Hematopoietic multipotent progenitor cell treated with erythropoietin and hydrocortisone succinate and interleukin-3 and kit ligand, for 17 days (in vitro differentiated cells): Measurements from ENCODE around the gene VRK2.
"Not testable (repeated sequence)": the region's sequence is repeated elsewhere in the genome, so short reads cannot be mapped to it uniquely, and the experiment has no call there.

Source experiments
- DNase-seq: peaks from one replicate; pipeline ENCODE4 v3.0.0-alpha.2; 2015; ENCODE audit warnings: low spot score

The VRK2 gene

DNA sequence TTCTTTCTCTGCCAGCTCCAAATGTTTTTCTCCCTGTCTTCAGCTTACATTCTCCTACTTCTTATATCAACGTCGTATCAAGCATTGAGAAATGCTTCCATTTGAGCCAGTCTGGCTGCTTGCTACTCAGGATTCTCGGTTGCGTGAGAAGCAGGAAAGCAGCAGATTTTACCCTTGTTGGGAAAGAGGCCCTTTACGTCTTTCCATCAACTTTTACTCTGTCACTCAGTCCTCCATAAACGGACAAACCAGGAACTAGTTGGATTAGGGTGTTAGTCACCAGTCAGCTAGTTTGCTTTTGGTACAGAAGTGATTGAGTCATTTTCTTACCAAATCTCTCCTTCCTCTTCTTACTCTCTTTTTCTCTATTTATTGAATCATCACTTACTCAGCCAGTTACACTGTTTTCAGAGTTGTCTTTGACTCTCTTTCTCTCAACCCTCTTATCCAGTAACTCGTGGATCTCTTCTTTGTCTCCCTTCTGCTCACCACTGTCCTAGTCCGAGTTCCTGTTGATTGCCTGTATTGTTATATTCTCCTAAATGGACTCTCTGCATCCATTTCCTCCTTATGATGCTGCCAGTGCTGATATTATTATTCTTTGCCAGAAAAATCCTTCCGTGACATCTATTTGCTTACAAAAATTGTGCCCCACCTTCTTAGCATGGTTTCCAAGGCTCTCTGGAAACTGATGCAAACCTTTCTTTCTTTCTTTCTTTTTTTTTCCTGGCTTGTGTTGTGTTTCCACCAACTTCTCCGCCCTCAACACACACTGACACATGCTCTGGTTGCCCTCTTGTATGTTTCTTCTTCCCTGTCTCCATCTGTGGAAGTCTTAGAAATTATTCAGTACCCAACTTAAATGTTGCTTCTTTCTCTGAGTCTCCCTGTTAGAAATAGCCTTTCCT, 61.5 kb downstream of the VRK2 start:
- no peak for DNase-seq

DNA sequence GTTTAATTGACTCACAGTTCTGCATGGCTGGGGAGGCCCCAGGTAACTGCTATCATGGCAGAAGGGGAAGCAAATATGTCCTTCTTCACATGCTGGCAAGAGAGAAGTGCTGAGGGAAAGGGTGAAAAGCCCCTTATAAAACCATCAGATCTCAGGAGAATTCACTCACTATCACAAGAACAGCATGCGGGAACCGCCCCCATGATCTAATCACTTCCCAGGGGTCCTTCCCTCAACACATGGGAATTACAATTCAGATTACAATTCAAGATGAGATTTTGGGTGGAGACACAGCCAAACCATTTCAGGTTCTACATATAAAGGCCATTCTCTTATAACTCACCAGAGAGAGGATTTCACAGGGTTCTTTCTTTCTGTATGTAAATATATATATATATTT, 62.9 kb downstream of the VRK2 start:
- no peak for DNase-seq

DNA sequence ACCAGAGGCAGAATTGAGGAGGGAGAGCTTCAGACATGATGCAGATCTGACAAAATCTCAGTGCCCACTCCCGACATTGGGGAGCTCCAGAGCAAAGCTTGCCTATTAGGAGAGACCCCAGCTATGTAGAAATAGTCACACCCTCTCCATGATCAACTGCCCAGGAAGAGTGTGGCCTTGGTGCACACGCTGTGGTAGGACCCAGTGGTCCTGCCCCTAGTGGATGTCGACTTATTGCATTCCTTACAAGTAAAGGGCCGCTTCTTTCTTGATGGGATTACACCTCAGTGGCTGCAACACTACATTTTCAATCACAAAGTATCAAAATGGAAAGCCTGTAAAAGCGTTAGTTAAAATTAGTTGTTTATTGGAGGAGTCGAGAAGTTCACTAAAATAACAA, 64.2 kb downstream of the VRK2 start:
- no peak for DNase-seq

DNA sequence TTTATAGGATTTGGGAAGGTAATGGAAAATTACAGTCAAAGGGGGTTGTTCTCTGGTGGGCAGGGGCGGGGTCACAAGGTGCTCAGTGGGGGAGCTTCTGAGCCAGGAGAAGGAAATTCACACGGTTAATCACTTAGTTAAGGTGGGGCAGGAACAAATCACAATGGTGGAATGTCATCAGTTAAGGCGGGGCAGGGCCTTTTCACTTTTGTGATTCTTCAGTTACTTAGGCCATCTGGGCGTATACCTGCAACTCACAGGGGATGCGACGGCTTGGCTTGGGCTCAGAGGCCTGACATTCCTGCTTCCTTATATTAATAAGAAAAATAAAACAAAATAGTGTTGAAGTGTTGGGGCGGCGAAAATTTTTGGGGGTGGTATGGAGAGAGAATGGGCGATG, 67.0 kb downstream of the VRK2 start:
- DNase-seq: not testable (repeated sequence)

DNA sequence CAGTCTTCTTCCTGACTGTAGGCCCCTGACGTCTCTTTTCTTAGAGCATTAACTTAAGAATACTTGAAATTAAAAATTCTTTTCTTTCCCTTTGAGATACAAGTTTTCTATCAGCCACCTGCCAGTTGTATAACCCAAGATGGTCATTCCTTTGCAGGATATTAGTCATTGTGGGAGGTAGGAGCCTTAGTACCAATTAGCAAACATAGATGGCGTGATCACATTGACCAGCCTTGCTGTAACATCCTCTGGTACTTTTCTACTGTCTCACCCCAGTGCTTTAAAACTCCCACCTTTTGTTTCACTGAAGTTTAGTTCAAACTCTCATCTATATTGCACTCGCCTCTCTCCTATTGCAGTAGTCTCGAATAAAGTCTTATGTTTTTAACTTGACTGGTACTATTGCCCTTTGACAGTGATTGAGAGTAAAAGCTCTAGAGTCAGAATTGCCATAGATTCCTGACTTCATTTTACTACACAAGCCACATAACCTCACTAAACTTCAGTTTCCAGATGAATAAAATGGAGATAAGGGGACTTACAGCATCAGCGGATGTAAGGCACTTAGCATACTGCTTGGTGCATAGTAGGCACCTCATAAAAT, 74.1 kb downstream of the VRK2 start:
- no peak for DNase-seq

DNA sequence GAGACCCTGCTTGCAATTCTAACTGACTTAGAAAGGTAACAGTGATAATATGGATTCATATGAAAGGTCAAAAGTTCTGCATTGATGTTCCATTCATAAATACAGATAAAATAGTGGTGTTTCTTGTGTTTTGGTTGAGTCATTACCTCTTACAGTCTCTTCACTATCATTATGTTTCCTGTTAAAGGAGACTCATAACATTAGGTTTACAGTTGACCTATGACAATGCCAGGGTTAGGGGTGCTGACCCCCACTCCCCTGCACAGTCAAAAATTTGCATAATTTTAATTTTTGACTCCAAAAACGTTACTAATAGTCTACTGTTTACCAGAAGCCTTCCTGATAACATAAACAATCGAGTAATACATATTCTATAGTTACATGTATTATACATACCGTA, 75.4 kb downstream of the VRK2 start:
- no peak for DNase-seq

DNA sequence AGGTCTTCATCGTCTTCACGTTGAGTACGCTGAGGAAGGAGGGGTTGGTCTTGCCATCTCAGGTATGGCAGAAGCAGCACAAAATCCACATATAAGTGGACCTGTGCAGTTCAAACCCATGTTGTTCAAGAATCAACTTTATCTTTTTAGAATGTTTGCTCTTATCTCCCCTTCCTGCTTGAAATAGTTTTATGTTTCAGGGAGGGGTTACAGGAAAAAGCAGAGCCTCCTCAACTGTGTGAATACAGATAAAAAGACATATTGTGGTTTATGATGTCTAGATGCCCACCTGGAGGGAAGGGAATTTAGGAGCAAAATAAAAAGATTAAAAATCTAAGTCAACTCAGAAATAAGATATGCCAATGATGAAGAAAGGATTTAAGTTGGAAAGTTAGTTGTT, 75.9 kb downstream of the VRK2 start:
- DNase-seq: no peak

DNA sequence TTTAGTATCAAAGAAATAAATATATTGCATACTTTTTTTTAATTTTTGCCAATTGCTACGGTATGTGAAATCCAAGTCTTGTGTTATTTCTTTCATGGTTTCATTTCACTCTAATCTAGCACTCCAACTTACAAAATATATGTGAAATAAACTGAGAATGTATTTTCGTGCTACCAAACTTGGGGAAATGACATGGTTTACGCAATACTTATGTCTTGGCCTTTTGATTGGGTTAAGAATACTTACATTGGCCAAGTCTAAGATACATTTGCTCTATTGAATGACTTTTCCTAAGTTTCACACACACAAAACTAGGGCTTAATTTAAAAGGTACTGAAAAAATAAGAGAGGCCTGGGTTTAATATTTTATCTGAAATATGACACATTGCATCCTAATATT, 80.5 kb downstream of the VRK2 start:
- DNase-seq: no peak

DNA sequence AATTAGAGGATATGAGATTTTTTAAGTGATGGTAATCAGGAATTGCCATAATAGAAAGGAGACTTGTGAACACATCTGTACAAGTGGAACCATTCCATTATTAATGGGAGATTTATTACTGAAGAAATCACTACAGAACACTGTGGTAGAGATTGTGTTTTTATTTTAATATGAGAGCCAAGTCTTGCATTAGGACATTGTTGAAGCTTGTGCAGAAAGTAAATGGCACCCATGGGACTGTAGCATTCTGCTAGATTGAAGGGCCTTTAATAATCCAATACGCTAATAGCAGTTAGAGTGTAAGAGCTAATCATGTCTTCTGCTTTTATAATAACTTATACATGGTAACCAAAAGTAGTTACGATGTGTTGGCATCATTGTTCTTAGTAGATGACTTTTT, 83.6 kb downstream of the VRK2 start:
- DNase-seq: no peak

DNA sequence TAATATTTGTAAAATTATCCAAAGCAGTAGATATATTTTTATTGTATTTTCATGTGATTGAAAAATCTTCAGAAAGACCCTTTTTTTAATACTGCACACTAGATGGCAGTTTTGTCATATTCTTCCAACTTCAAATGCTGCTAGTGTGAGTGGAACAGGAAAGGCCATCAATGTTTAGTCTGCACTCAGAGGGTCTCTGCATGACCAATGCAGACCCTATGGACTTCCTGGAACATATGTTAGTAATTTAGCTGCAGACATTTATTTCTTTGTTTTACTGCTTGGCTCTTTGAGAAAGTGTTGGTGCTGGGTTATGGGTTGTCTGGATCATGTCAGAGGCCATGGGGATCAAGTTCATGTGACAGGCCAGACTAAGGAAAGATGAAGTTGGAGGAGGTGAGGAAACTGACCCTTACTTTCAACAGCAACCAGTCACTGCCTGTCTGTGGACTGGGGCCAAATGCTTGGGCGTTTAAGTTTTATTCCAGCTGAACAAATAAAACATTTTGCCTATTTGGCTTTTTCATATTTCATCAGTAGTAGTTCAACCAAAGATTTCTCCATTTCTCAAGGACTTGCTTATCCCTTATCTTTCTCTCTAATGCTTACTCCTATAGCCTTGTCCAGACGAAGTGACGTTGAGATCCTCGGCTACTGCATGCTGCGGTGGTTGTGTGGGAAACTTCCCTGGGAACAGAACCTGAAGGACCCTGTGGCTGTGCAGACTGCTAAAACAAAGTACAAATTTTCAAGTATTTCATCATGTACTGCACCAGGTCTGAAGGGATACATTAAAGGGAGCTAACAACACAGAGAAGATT, 84.8 kb downstream of the VRK2 start:
- no peak for DNase-seq

DNA sequence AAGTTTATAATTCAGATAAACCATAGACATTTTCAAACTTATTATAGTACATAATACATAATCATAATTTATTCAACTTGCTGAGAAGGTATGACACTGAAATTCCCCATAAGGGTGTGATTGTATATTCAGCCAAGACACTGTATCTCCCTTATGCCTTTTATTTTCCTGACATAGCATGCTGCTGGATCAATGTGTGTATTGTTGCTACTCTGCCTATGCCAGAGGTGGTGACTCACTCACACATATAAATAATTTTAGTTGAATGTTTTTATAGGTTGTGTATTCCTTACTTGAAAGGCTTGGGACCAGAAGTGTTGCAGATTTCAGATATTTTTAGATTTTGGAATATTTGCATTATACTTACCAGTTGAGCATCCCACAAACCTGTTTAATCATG, 86.8 kb downstream of the VRK2 start:
- DNase-seq: no peak

DNA sequence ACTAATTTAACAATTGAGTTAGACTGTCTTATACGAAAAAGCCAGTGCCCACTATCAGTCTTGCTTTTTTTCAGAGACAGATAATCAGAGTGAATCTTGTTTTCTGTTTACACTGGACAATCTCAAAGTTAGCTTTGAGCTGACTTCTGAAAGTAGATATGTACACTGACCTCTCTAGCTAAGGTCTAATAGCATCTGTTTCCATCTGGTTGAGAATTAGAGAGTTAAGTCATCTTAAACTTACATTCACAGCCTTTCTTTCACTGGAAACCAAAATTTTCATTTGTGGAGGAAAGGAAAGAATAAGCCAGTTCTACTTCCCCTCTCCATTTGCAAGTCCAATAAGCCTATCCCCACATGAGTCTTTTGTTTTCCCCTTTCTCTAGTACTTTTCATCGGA, 89.3 kb downstream of the VRK2 start:
- no peak for DNase-seq

DNA sequence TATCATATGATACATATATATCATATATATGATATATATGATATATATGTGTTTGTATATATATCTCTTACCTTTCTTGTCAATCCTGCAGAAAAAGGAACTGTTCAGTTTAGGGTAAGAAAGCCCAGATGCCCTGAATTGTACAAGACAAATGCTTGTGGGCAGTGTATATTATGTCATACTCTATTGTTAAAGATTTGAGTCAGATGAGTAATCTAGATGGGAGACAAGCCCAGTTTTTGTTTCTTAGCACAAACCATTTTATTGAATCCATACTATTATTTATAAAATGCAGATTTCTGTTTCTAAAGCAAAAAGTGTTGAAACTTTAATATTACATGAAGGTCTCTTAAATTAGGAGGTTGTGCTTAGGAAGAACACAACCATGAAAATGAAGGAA, 90.6 kb downstream of the VRK2 start:
- no peak for DNase-seq

DNA sequence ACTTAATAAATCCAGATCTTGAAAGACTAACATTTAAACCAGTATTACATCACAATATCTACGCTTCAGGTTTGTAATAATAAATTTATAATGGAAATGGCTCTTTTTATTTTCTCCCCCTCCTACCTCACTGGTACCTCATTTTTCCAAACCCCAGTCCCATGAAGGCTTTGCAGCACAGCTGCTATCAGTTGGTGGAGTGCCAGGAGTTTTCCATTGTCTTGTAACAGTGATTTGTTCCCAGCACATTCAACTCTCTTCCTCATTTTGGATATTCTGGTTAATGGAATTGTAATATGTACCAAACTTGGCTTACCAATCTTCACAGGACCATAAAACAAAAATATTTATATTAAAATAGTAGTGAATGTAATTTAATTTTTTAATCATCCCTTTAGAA, 91.2 kb downstream of the VRK2 start:
- DNase-seq: no peak

DNA sequence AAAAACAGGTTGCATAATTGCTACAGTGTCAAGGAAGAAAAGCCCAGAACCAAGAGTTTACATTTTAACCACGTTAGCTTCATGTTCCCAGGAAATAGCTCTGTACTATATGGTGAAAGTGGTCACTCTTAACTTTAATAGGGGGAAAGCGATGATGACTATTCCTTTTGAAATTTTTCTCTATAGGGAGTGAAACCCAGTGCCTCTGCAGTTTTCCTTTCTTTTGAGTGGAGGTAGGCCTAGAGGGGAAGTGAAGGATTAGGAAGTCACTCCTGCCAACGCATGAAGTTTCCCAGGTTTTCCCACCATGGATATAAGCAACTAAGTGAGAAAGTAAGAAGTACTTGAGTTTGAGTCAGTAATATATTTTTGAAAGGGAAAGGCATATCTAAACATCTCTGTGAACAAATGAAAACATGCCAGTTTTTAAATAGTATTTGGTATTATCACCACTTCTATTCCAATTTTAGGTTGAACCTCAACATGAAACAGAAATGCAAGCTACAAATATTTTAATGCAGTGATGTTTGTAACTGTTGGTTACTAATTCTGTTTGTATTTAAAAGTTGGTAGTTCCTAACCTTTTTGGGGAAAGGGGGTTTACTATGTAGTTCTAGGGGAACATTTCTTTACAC, 91.9 kb downstream of the VRK2 start:
- no peak for DNase-seq

DNA sequence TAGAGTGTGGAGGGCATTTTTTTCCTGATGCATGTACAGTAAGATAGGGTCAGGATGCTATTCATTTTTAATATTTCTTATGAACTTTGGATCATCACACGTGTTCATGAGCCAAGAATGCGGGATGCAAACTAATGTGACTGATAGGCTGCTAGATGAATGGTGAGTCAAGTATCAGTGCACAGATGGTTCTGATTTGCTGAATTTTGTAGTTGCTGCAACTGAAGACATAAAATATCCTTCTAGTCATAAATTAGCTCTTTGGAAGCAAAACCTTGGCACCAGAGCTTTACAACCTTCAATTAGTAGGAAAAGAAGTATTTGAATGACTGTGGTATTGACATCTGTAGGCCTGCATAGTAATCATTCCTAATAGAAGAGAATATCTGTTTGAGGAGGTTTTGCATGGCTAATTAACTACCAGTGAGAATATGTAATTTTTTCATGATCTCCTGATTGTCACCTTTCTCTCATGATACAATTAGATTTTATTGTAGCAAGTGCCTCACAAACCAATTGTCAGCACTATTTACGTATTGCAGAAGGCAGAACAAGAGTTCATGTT, 94.0 kb downstream of the VRK2 start:
- DNase-seq: no peak

DNA sequence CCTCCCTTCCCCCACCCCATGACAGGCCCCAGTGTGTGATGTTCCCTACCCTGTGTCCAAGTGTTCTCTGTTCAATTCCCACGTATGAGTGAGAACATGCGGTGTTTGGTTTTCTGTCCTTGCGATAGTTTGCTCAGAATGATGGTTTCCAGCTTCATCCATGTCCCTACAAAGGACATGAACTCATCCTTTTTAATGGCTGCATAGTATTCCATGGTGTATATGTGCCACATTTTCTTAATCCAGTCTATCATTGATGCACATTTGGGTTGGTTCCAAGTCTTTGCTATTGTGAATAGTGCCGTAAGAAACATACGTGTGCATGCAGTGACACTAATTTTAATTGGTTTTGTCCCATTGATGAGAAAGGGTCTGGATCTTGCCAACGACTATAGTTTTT, 99.2 kb downstream of the VRK2 start:
- DNase-seq: not testable (repeated sequence)

DNA sequence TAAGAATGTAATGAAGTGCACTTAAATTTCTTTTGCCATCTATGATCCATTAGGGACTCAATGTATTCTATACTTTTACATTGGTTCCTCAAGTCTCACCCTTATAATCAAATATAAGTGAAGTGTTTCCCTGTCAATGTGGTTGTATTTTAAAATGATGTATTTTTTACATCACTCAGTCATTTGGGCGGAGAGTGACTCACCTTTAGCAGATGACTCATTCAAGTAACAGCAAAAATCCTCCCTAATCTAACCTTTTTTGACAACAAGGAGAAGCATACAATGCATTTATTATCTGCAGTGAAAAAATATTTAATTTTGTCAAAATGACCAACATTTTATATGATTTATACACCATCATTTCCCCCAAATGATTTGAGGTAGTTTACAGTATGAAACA, 100.1 kb downstream of the VRK2 start:
- DNase-seq: no peak

DNA sequence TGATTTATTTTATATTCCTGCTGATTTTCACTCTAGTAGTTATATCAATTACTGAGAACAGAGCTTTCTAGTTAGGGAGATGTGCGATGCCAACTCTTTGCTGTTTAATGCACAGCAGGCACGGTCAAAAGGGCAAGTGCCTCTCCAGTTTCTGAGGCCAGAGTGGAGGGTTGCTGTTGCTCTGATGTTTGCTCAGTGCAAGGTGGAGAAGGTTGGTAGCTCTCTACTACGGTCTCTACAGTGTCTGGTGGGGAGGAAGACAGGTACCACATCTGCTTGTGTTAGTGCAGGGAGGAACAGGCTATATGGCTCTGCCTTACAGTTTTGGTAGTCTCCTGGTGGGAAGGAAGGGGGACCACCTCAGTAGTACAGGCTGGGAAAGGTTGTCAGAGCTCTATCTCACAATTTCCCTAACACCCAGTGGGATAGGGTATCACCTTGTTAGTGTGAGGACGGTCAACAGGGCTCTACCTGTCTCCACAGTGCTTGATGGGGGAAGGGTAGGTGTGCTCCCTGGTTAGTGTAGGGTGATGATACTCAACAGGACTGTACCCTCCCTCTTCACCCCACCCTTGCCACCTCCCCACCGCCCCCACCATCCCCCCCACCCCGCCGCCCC, 108.7 kb downstream of the VRK2 start:
- no peak for DNase-seq

DNA sequence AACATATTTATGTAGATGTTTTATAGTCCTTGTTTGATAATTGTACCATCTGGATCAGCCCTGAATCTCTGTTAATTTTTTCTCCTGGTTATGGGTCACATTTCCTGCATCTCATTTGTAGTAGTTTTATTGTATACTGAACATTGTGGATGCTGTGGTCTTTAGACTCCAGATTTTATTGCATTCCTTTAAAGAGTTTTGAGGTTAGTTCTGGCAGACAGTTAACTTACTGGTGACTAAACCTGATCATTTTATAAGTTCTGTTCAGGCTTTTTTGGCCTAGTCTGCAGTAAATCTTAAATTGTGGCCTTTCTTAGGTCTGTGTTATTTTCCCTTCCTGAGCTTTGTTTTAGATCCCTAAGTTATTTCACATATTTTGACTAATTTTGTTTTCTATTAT, 110.2 kb downstream of the VRK2 start:
- DNase-seq: no peak

DNA sequence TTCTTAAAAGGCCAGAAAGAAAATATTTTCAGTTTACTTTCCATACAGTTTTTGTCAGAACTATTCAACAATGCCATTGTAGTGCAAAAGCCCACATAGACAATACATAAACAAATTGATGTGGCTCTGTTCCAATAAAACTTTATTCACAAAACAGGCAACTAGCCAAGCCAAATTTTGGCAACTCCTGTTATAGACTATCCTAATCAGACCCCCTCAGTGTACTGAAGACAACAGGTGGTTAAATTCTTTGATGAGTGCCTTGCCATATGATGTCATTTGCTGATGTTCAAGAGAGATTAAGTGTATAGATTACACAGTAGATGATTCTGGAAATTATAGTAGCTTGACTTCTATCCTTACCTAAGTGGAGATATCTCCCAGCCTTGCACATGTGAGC, 111.1 kb downstream of the VRK2 start:
- no peak for DNase-seq

DNA sequence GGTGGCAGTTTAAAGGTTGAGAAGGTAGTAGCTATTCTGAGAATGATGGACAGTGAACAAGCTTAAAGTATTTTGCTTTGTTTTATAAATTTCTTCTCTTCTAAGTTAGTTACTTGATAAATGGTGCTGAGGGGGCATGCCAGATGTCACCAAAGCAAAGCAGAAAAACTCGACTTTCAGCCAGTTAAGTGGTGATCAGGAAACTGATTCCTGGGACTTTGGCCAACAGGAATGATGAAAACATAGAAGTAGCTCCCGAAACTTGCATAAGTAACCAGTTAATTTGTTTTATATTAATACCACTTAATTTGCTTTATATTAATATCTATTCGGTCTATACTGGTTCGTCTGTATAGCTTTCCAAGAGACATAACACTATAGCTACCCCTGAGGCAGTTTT, 111.9 kb downstream of the VRK2 start:
- DNase-seq: no peak
